PC-9 (cell line): ENCODE results near the gene TIMP3. TPM values are rescaled to one million over a fixed set of nuclear protein-coding genes. Genes with fewer than 3 reads are reported as not detected.
"Not testable (repeated sequence)": the region's sequence is repeated elsewhere in the genome, so short reads cannot be mapped to it uniquely, and the experiment has no call there.

Source experiments
- BruUV-seq: library from RNA; stranded (reverse); fragments of 400-500 nt; replicated peaks from 2 replicates; lab custom pipeline; 2021; lab: Mats Ljungman, UMichigan
- CTCF ChIA-PET: fragments of 300-600 bp; sonication (Branson Sonifier 250); formaldehyde crosslinking; loops from one replicate; lab custom pipeline; 2022; ENCODE audit warnings: antibody characterized with exemption; lab: Charles Lee
- POLR2A ChIA-PET: fragments of 300-600 bp; sonication (Branson Sonifier 250); formaldehyde crosslinking; loops from one replicate; lab custom pipeline; 2022; ENCODE audit warnings: antibody characterized with exemption; ENCODE audit not compliant: unreplicated experiment; lab: Charles Lee
- DNase-seq, 2 experiments: peaks; one replicate each; pipeline versions ENCODE4 v3.0.0 to v3.0.0-alpha.2; 2015 to 2022; ENCODE audit warnings: mixed read lengths in 1 of 2
- H2AFZ ChIP-seq: fragments of 200-600 bp; sonication (generic); 2 replicates; pipeline ENCODE4 v1.8.1; 2017; ENCODE audit warnings: antibody characterized with exemption
- H3F3A ChIP-seq: fragments of 200-600 bp; sonication (generic); 2 replicates; pipeline ENCODE4 v1.8.1; 2017; ENCODE audit warnings: antibody characterized with exemption, mild to moderate bottlenecking, low read depth; ENCODE audit not compliant: insufficient read depth
- H3K27ac ChIP-seq: fragments of 200-600 bp; sonication (generic); 2 replicates; pipeline ENCODE4 v1.6.1; 2016; ENCODE audit warnings: mixed run types
- H3K27me3 ChIP-seq: fragments of 200-600 bp; sonication (generic); 2 replicates; pipeline ENCODE4 v1.6.1; 2016; ENCODE audit warnings: low read depth, mixed run types; ENCODE audit not compliant: insufficient read depth
- H3K36me3 ChIP-seq: fragments of 200-600 bp; sonication (generic); 2 replicates; pipeline ENCODE4 v1.6.1; 2016; ENCODE audit warnings: low read depth, mixed run types
- H3K4me1 ChIP-seq: fragments of 200-600 bp; sonication (generic); replicated peaks from 2 replicates; pipeline ENCODE4 v1.6.1; 2016; ENCODE audit warnings: mixed run types; ENCODE audit not compliant: insufficient read depth
- H3K4me2 ChIP-seq: fragments of 200-600 bp; sonication (generic); 2 replicates; pipeline ENCODE4 v1.6.1; 2017; ENCODE audit warnings: mixed run types
- H3K4me3 ChIP-seq: fragments of 200-600 bp; sonication (generic); 2 replicates; pipeline ENCODE4 v1.6.1; 2016; ENCODE audit warnings: mixed run types
- H3K79me2 ChIP-seq: fragments of 200-600 bp; sonication (generic); 2 replicates; pipeline ENCODE4 v1.6.1; 2017; ENCODE audit warnings: low read depth, mixed run types
- H3K9me2 ChIP-seq: fragments of 200-600 bp; sonication (generic); 2 replicates; pipeline ENCODE4 v1.8.1; 2017; ENCODE audit warnings: mild to moderate bottlenecking; ENCODE audit not compliant: insufficient read depth
- H3K9me3 ChIP-seq: fragments of 200-600 bp; sonication (generic); 2 replicates; pipeline ENCODE4 v1.8.1; 2016; ENCODE audit warnings: low read depth; ENCODE audit not compliant: insufficient read depth
- H4K20me1 ChIP-seq: fragments of 200-600 bp; sonication (generic); 2 replicates; pipeline ENCODE4 v1.8.1; 2017; ENCODE audit not compliant: insufficient read depth
- EZH2 ChIP-seq: fragments of 200-600 bp; sonication (generic); IDR thresholded peaks from 2 replicates; pipeline ENCODE4 v1.8.0; 2017; ENCODE audit warnings: antibody characterized with exemption, low read depth
- intact Hi-C: fragments of 100-400 bp; cut with micrococcal nuclease; formaldehyde crosslinking; loops from one replicate; pipeline ENCODE4 v1.10.0; 2022; ENCODE audit not compliant: unreplicated experiment
- total RNA-seq: library from RNA; stranded (reverse); gene quantifications from 2 replicates; pipeline ENCODE4 v1.2.3, GENCODE V29; 2021
- TF ChIP-seq, protein P1 (sequence below): fragments of 200-600 bp; sonication (generic); conservative IDR thresholded peaks from 2 replicates; pipeline ENCODE4 v1.6.1; 2017; ENCODE audit warnings: mixed run types, antibody characterized with exemption, mild to moderate bottlenecking, moderate library complexity

TIMP3 gene
- total RNA-seq, 1 experiment from 2014 or later = 79.8 TPM

- intact Hi-C loops = no loop called here
- no peaks in the 10 kb centered on the region; the same call in 1 of the 2 replicates for H4K20me1 ChIP-seq
These were observed 65.4 kb downstream of the TIMP3 start for GRCh38 chr22:32866953-32867352.

DNA sequence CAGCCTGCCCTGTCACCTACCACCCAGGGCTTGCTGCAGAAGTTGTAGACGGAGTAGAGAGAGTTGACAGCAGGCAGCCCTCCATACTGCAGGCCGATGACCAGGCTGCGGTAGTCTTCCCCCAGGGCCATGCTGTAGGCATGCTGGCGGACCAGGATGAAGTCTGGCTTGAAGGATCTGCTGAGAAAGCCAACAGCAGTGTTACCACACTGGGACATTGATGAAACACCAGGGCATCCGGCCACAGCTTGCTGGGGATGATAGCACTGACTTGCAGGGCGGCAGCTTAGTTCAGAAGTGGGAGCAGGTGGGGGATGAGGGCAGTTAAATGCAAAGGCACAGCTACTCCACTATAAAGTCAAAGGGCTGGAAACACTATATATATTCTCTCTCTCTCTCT, 67.4 kb downstream of the TIMP3 start:
- no peak overlapping the region for H2AFZ ChIP-seq
- no peaks in the 10 kb centered on the region; the same call in 1 of the 2 replicates for H3K27me3 ChIP-seq
- H3K9me2 ChIP-seq = no peaks in the 10 kb centered on the region
- H3K4me3 ChIP-seq = no peak overlapping the region
- H3K4me1 ChIP-seq = 0 out of 2 replicates have a peak, but pooled peaks cover 3% of the 10 kb centered on the region
- BruUV-seq = no TSS peak
- H4K20me1 ChIP-seq = no peaks in the 10 kb centered on the region
- POLR2A ChIA-PET = no interaction called here
- CTCF ChIA-PET = no interaction called here
- H3K9me3 ChIP-seq = no peaks in the 10 kb centered on the region
- H3K27ac ChIP-seq = no peak overlapping the region
- H3K79me2 ChIP-seq = no peaks in the 10 kb centered on the region
- DNase-seq = no peak
- H3F3A ChIP-seq = peaks cover 8% of the 10 kb centered on the region; the same call in 1 of the 2 replicates
- H3K4me2 ChIP-seq = no peak overlapping the region
- H3K36me3 ChIP-seq = no peaks in the 10 kb centered on the region
- TF ChIP-seq EZH2 = no peak
- TF ChIP-seq, protein P1, sequence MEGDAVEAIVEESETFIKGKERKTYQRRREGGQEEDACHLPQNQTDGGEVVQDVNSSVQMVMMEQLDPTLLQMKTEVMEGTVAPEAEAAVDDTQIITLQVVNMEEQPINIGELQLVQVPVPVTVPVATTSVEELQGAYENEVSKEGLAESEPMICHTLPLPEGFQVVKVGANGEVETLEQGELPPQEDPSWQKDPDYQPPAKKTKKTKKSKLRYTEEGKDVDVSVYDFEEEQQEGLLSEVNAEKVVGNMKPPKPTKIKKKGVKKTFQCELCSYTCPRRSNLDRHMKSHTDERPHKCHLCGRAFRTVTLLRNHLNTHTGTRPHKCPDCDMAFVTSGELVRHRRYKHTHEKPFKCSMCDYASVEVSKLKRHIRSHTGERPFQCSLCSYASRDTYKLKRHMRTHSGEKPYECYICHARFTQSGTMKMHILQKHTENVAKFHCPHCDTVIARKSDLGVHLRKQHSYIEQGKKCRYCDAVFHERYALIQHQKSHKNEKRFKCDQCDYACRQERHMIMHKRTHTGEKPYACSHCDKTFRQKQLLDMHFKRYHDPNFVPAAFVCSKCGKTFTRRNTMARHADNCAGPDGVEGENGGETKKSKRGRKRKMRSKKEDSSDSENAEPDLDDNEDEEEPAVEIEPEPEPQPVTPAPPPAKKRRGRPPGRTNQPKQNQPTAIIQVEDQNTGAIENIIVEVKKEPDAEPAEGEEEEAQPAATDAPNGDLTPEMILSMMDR = no peak
- intact Hi-C loops = no loop called here

More at GRCh38 chr22:32866953-32867352, 65.4 kb downstream of the TIMP3 start:
- H3K4me3 ChIP-seq = no peak overlapping the region
- TF ChIP-seq, protein P1 = no peak
- TF ChIP-seq EZH2 = no peak
- H3K4me1 ChIP-seq = 0 out of 2 replicates have a peak, but pooled peaks cover 5% of the 10 kb centered on the region
- no peaks in the 10 kb centered on the region for H3K36me3 ChIP-seq
- H3K27me3 ChIP-seq = no peaks in the 10 kb centered on the region
- no peaks in the 10 kb centered on the region for H3K9me3 ChIP-seq
- ChIA-PET POLR2A (no interaction called here), CTCF (no interaction called here)
- no peak overlapping the region for H2AFZ ChIP-seq
- no peak for DNase-seq
- no peaks in the 10 kb centered on the region for H3K9me2 ChIP-seq
- H3F3A ChIP-seq = peaks cover 27% of the 10 kb centered on the region
- H3K79me2 ChIP-seq = no peaks in the 10 kb centered on the region
- BruUV-seq = no TSS peak
- H3K27ac ChIP-seq = no peak overlapping the region
- no peak overlapping the region for H3K4me2 ChIP-seq

DNA sequence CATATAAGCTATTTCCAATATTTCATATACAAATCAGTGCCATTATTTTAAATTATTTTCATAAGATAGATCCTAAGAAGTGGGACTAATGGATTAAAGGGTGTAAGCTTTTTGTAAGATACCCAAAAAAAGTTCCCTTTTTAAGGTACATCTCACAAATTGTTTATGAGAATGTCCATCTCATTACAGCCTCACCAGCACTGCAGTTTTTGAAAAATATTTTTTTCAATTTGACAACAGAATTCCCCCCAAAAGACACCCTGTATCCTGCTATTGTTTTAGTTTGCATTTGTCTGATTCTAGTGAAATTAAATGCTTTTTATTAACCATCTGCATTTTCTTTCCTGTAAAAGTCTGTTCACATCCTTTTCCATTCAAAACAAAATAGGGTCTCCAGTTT, 69.0 kb downstream of the TIMP3 start:
- Histone ChIP-seq H3K79me2 (no peaks in the 10 kb centered on the region), H3F3A (no peaks in the 10 kb centered on the region), H3K4me1 (no peaks in the 10 kb centered on the region), H3K27me3 (no peaks in the 10 kb centered on the region; the same call in 1 of the 2 replicates), H3K9me2 (no peaks in the 10 kb centered on the region), H3K36me3 (no peaks in the 10 kb centered on the region), H3K27ac (no peak overlapping the region), H3K4me2 (no peak overlapping the region), H3K9me3 (no peaks in the 10 kb centered on the region), H3K4me3 (no peak overlapping the region), H2AFZ (no peak overlapping the region), H4K20me1 (no peaks in the 10 kb centered on the region)
- TF ChIP-seq EZH2 = no peak
- TF ChIP-seq, protein P1 = no peak
- POLR2A ChIA-PET = no interaction called here
- no peak for DNase-seq
- BruUV-seq = no TSS peak
- intact Hi-C loops = no loop called here
- CTCF ChIA-PET = no interaction called here

- DNase-seq, H2AFZ ChIP-seq, H3K27ac ChIP-seq, CTCF ChIA-PET, H3K9me3 ChIP-seq, H3K4me3 ChIP-seq, H3K4me2 ChIP-seq, H3K4me1 ChIP-seq, H3K9me2 ChIP-seq, H3K79me2 ChIP-seq, POLR2A ChIA-PET, H3K27me3 ChIP-seq, intact Hi-C loops, H4K20me1 ChIP-seq, H3K36me3 ChIP-seq, H3F3A ChIP-seq, BruUV-seq: not testable (repeated sequence)
These were observed 72.1 kb downstream of the TIMP3 start for GRCh38 chr22:32873604-32874003.
